HG02870 (cell line): ENCODE results near the gene HJURP.

Source experiments
- ATAC-seq: cut with Tn5 transposase; IDR thresholded peaks from one replicate; pipeline ENCODE4 v1.9.1; 2021; ENCODE audit warnings: mild to moderate bottlenecking, moderate library complexity; ENCODE audit not compliant: unreplicated experiment

Gene HJURP

DNA sequence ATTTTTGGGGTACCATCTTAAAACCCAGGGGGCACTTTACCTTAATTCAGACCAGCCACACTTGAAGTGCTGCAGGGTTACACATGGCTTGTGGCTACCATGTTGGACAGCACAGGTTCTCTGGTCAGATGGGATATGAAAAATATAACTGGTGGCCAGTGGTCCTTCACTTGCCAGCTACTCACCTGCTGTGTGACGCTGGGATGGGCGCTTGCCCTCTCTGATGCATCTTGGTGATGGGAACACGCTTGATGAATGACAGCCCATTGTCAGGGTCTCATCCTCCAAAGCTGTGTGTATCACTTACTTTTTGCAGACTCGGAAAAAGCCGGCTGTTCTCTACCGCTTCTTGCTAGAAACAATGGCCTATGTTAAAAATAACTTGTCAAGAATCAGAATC lies 22.5 kb downstream of the HJURP start:
- ATAC-seq = no peak

DNA sequence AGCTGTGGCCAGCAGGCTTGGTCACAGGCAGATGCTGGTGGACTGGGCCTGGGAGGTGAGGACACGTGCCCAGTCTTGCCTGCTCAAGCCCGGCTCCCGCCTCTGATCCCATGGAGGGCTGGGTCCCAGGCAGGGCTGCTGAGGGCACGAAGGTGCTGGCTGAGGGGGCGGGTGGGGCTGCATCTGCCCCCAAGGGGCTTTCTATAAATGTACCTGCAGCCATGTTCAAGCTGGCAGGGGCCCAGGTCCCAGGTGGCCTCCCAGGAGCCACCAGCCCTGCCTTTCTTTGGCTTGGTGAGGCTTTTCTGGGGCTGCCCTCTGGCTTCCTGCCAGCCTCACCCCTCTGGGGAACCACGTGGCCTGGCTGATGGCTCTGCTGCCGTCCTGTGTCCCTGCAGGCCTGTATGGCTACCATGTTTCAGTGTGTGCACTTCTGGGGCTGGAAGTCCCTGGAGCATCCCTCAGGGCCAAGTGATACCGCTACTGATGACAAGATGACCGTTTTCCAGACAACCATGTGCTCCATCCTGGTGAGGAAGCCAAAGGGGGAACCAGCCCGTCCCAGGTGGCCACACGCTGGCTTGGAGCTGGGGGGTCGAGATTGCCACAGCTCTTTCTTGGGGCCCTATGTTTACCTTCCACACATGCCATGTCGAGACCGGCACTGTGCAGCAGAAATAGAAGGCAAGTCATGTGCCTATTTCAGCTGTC lies 23.2 kb downstream of the HJURP start:
- no peak for ATAC-seq

DNA sequence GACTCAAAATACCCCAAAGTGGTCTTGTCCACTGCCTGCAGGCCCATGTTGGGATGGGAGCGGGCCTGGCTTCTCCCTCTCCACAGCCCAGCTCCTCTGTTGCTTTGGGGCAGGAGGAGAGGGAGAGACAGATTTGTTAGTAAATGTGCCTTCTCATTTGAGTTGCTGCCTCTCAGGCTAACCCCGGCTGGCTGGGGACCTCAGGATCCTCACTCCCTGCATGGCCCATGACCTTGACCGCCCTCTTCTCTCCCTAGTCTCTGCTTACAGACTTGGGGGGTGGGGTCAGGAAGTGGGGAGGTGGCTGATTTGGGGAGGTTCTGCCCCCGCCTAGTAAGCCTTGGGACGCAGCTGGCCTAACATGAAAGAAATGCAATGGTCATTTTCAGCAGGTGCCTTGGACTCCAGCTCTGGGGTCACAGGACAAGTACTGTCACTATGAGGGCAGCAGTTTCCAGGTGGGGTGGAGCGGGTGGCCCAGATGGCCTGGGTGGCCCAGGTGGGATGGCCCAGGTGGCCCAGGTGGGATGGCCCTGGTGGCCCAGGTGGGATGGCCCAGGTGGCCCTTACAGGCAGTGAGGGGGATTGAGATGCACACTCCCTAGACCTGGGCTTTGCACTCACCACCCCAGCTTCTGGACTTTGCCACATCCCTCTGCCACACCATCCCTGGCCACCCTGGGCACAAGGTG lies 24.1 kb downstream of the HJURP start:
- ATAC-seq = no peak

DNA sequence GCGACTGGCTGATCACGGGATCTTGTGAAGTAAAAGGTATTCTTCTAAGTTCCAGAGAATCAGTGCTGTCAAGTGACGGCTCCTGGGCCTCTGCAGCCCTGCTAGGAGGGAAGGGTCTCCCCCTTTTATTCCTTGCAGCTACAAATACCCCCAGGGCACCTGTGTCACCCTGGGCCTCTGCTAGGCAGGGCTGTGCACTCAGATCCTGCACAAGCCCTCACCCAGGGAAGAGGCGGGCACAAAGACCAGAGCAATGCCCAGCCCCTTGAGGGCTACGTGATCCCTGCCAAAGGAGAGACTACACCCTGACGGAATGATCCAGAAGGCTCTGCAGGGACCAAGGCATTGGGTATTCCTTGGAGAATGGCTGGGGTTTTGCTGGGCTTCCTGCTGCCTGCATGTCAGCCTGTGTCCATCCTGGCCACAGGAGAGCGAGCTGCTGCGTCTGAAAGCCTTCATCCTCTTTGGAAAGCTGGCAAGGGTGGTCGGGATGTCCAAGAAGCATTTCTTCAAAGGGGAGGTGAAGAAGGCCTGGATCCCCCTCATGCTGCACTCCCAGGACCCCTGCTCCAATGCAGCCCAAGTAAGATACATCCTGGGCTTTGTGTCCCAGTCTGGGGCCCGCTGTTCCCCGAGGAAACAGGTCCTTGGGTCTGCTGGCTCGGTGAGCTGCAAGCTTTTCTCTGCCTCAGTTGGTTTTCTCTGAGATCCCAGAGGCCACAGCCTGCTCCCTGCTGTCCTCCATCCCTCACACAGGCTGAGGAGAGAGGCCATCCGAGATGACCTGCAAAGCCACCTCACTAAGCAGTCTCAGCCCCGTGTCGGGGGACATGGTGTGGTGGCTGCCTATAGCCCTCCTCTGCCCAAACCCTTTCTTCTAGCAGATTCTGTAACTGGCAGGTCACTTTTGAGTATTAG lies 24.9 kb downstream of the HJURP start:
- ATAC-seq = no peak

DNA sequence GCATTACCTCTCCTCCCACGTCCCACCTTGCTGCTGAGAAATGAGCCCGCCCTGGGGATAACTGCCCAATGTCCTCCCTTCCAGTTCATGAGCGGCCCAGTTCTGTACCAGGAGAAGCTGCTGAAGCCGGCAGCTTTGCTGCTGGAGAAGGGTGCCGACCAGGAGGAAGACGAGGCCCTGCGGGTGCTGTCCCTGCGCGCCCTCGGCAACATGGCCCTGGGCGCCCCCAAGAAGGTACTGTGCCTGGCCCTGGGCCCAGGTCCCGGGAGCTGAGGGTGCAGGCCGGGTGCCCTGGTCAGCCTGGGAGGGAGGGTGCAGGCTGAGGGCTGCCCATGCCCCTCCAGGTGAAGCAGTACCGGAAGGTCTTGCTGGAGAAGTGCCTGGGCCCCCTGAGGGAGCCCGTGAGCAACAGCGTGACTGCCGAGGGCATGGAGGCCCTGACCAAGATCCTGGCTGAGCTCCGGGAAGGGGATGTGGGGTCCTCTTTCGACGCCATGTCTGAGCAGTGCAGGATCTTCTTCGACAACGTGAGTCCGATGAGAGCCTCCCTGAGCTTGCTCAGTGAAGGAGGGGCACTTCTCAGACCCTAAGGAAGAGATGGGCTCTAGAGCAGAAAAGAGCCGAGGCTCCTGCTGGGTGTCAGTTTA lies 25.7 kb downstream of the HJURP start:
- no peak for ATAC-seq

DNA sequence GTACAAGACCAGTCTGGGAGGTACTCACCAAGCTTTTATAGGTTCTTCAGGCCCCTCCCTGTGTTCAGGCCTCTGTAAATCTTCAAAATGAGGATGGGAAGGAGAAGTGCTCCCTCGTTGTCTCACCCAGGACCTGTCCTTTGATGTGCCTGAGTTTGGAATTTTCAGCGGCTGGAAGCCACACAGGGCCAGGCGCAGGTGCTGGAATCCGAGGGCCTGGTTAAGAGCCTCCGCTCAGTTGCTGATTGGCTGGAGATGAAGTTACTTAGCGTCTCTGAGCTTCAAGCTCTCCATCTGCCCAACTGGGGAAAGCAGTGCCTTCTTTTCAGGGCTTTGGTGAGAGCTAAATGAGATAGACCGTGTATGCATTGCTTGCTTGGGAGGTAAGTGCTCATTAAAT lies 30.0 kb downstream of the HJURP start:
- no peak for ATAC-seq

DNA sequence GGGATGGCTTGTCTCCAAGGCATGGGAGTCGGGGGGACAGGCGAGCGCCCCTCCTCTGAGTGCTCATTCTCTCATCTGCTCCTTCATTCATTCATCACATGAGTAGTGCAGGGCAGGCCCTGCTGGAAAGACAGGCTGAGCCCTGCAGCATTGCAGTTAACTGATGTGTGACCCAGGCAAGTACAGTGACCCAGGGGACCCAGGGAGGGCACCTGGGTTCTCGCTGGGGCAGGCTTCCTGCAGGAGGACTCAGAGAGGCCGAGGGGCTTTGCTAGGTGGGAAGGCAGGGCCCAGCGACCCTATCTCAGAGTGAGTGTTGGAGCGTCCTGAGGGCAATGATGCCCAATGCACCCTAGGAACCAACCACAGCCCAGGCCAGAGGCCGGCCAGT lies 30.6 kb downstream of the HJURP start:
- no peak for ATAC-seq

DNA sequence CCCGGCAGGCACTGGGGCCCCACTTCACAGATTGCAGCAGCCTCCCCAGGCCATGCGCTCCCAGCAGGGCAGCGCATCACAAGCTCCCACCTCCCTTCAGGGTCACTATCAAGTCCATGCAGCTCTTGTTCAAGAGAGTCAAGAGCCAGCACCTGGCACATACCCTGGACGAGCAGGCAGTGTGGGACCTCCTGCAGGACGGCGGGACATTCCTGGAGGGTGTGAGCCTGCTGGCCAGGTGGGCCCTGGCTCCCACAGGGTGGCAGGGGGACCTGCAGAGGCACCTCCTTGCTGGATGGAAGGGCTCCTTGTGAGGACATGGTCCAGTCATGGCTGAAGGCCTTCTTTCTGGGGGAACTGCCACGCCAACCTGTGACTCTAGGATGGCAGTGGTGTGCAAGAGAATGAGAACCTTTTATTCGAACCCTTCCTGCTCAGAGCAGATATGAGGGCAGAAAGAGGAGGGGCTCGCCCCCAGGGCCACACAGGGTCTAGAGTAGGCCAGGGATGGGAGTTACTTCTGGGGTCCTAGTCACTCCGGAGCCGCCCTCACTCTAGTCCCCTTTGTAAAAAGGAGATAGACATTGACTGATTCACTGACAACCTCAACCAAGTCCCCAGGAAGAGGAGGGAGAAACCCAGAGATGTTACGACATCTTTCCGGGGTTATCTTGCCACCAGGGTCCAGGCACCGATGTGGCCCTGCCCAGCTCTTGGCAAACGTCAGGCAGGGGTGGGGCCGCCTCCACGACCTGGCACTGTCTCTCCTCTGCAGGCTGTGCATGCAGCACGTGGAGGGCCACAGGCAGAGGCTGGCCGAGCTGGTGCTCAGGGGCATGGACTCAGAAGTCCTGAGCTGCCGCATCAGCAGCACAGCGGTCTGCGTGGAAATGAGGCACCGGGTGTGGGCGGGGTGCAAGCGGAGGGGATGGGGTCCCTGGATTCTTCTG lies 31.3 kb downstream of the HJURP start:
- no peak for ATAC-seq

DNA sequence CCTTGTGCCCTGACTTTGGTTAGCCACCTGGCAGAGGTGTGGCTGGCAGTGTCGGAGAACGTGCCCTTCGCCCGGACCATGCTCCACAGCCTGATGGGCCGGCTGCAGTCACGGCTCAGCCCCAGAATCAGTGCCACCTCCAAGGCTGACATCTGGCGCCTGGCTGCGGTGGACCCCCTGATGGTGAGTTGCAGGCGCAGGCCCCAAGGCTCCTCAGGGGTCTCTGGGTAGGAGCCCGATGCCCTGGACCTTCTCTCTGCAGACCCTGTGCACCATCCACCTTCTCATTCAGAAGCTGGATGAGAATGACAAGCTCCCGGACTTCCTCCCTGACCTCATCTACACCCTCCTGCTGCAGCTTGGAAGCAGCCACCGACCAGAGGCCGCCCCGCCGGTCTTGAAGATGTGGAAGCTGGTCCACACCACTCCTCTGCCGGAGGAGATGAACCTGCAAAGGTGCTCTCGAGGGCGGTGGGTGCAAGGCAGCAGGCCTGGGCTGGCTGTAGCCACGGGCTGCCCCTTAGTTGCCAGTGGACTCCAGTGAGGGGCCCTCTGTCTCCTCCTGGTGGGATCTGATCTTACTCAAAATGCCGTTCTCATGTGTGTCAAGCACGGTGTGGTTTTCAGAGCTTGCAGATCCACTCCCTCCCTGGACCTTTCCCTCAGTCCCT lies 32.1 kb downstream of the HJURP start:
- no peak for ATAC-seq

DNA sequence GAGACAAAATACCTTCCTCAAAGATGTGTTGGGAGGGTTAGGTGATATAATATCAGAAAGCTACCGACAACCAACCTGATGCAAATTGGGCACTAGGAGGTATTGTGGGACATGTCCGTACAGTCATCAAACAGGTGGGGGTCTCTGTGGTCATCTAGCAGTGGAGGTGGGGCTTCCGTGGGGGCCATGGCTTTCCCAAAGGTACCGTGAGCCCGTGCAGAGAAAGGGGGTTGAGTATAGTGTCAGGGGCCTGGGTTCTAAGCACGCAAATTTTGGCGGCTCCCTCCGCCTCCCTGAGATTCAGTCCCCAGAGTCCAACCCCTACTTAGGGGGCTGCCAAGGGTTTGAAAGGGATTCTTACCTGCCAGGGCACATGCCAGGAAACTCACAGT lies 32.6 kb downstream of the HJURP start:
- no peak for ATAC-seq

DNA sequence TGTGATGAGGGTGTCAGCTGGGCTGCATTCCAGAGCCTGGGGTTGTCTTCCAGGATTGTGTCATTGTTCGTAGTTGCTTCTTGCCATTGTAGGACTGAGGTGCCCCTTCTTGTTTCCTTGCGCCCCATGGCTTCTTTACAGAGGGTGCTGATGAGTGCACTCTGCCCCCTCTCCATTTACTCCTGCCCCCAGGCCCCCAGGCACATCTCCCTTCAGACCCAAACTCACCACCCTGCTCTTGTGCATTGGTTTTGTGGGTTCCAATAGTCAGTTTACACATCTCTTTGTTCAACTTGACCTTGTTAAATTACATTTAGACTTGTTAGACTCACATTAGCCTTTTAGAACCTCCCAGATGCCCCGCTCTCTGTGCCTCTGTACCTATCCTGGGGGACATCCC lies 33.1 kb downstream of the HJURP start:
- no peak for ATAC-seq

DNA sequence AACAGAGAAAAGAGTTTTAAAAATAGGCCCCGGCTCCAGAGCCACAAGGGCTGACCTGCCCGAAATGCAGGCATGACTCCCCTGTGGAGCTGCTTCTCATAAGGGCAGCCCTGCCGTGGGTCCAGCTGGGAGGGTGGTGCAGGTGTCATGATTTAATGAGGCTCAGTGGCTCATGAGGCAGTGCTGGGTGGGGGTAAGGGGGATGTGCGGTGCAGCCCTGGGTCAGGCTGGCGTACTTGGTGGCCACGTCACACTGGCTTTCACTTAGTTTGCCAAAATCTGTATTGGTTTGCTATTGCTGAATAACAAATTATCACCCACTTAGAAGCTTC lies 33.6 kb downstream of the HJURP start:
- ATAC-seq = no peak

DNA sequence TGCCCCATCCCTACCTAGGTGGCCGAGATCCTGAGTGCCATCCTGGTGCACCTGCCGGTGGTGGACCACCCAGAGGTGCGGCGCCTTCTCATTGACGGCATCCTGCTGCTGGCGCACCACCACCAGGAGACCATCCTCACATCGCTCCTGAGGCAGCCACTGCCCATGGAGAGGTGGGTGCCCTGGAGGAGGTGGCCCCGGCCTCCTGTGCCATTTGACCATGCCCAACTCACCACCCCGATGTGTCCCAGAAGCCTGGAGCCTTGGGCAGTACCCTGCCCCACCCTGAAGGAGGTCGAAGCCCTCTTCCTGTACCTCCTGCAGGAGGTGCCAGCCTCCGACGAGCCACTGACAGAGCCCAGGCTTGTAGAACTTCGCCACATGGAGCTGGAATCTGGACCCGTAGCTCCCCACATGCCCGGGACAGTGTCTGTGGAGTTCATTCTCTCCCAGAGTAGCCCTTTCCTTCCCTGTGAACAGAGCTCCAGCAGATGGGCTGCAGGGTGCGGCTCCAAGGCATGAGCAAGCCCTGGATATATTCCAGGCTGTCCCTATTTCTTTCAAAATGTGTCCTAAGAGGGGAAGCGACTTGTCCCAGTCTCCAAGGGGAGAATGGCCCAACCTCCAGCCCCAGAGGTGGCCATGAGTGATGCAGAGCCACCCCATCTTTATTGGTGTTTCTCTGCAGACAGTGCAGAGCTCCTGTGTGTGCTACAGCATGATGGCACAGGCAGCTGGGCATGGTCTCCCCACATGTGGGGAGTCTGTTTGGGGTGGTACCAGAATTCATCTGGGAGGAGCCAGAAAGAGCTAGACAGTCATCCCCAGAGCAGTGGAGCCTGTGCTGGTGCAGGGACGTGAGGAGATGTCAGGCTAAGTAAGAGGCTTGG lies 34.2 kb downstream of the HJURP start:
- ATAC-seq = no peak

DNA sequence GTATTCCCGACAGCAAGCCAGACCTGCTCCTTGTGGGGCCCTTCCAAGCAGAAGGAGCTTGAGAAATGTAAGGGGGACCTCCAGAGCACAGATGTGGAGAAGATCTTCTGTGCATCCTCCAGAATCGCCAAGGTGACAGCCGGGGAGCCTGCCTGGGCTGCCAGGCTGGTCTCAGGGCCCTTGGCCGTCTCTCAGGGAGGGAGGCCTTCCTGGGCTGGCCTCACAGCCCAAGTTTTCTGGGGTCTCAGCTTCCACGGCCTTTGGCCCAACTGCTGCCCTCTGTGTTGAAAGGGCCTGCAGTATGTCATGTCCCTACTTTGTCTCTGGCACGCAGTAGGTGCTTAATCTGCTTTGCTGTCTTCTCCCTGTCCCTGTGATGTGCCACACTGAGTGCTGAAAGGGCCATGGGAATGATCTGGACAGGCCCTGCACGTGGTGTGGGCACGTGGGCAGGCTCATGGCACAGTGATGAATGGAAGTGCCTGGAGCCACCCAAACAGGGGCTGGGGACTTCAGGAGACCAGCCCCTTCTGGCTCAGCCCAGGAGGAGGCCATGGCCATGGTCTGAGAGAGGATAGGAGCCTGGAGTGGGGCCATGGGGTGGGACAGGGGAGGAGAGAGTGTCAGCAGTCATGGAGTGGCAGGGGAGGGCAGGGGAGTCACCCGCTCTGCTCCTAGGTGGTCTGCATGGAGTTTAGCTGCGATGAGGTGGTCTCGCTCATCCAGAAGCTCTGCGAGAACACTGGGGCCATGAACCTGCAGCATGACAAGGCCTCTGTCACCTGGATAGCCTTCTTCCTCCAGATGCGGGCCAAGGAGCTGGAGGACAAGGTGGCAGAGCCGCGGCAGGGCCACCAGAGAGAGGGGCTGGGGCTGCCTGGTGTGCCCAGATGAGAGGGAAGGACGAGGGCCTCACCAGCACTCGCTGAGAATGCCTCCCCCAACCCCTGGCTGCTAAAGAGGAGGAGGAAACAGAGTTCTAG lies 35.4 kb downstream of the HJURP start:
- ATAC-seq = no peak

DNA sequence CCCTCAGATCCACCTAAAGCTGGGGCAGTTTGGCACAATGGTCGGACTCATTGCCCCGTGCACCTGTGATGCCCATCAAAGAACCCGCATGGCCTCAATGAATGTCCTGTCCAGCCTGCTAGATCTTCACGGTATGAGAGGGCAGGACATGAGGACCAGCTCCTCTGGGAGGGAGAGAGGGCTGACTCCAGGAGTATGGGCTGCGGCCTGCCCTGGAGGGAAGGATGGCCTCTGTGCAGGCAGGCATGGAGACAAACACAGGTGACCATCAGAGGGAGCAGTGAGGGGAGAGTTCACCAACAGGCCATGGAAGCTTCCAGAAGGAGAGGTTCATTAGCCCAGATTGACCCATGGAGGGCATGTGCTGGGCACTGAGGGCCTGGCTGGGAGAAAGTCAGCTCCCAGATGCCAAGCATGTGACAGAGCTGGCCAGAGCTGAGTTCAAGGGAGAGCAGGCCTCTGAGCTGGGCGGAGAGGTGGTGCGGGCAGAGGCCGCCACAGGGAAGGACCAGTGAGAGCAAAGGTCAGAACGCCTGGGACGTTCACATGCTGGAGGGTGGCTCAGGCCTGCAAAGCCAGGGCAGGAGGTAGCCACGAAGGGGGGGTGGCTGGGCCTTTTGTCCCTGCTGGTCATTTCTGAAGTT lies 36.2 kb downstream of the HJURP start:
- no peak for ATAC-seq

DNA sequence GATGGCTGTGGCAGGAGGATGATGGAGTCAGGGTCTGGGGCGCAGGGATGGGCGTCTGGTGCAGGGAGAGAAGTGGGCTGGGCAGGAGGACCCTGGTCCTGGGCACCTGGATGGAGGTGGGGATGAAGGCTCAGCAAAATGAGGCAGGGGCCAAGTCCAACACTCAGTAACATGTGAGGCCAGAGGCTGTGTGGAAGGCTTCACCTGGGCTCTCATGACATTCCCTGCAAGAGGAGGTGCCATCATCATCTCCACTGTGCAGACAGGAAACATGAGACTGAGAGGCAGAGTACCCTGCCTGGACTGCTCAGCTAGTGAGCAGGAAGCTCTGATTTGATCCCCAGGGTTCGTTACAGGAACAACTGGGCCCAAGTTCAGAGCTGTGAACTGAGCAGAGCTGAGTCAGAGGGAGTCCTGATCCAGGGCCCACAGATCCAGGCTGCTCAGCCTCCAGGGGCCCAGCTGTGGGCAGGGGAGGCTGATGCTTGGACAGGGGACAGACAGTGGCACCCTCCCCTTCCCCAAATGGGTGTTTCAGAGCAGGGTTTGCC lies 36.9 kb downstream of the HJURP start:
- no peak for ATAC-seq

DNA sequence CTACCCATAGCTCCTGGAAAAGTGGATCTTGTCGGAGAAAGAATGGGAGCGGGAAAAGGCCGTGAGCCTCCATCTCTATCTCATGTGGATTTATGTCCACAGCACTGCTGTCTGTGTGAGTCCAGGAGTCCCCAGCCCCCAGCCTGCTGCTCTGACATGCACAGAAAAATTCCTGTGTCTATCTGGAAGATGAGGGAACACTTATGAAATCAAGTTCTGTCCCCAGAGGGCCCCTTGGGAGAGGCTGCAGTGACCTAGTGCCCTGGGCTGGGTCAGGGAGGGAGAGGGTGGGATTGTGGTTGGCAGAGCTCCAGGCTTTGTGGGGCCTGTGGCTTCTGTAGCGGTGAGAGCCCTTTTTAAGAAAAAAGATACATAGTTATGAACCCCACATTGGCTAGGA lies 37.6 kb downstream of the HJURP start:
- ATAC-seq = no peak
